Measurements from ENCODE around the gene HNRNPUL2. TPM values are rescaled to one million over a fixed set of nuclear protein-coding genes. Genes with fewer than 3 reads are reported as not detected.

The HNRNPUL2 gene
- total and polyA plus RNA-seq, 2 of the 8 experiments (the other 6 are each of a cell fraction or from before 2014, with no cell fraction given): 14.9 to 46.4 TPM

- H4K20me1 ChIP-seq (replicated peaks in 1 of 2; ENCODE audit: control insufficient read depth in 1 of 2, insufficient read depth in 2 of 2, low read length in 2 of 2): peaks cover 3 to 6% of the 10 kb centered on the region in 2 experiments
- CTCF ChIA-PET (ENCODE audit: partially characterized antibody): interaction anchor here (0.7 to 1.9 kb wide), 16 partner anchors 10 to 1526 kb away, joined by 3 to 8 read pairs (median 3); partner anchors contain the start of genes BSCL2, GNG3, INTS5 and TUT1
- H3K23me2 ChIP-seq (ENCODE audit: low read depth, low read length): peaks cover 12% of the 10 kb centered on the region
- H3K56ac ChIP-seq (replicated peaks; ENCODE audit: insufficient read length, low read depth, low read length): peak overlapping the region; percentile 93
- no peak overlapping the region for H2AFZ ChIP-seq (ENCODE audit: low read length)
- H3K14ac ChIP-seq (ENCODE audit: insufficient read length): peak overlapping the region; percentile 2
- peak overlapping the region; percentile 73 for H3K27ac ChIP-seq (ENCODE audit: low read depth, low read length)
- H2BK20ac ChIP-seq (ENCODE audit: low read length): no peak overlapping the region
- H2BK120ac ChIP-seq (replicated peaks; ENCODE audit: low read depth, low read length): no peak overlapping the region
- peak overlapping the region; percentile 83 for H4K91ac ChIP-seq (replicated peaks; ENCODE audit: insufficient read length, low read length)
- 7% methylated on average over 37 of the region's 39 CpGs; no CpG with 5 or more reads in 1 of the 2 experiments for WGBS, 2 experiments (ENCODE audit: extremely low coverage in 1 of 2, insufficient coverage in 1 of 2, insufficient read length in 1 of 2, insufficient replicate concordance in 2 of 2, low coverage in 1 of 2, low lambda C conversion rate in 2 of 2, missing lambda C conversion rate in 1 of 2)
- DNase-seq (ENCODE audit: low read depth in 1 of 2, low spot score in 2 of 2) (no peak), FAIRE-seq (no peak)
- H3K4me1 ChIP-seq (replicated peaks in 1 of 4; ENCODE audit: control insufficient read depth in 3 of 4, insufficient read depth in 4 of 4, low read length in 3 of 4): peaks cover 4 to 11% (median 8%) of the 10 kb centered on the region in 4 experiments
- no peak overlapping the region for H3K23ac ChIP-seq (ENCODE audit: insufficient read length)
- TF ChIP-seq SAP30 (IDR thresholded peaks at IDR 0.05; ENCODE audit: insufficient read depth, insufficient replicate concordance, low read length) (peak; percentile 56), TAF7 (optimal IDR thresholded peaks at IDR 0.05; ENCODE audit: borderline replicate concordance, low read depth, low read length) (peak; percentile 14), YY1 (IDR thresholded peaks at IDR 0.05; ENCODE audit: low read depth, low read length) (no peak), POLR2AphosphoS5 (IDR thresholded peaks at IDR 0.05; ENCODE audit: low read depth, low read length) (peak; percentile 80; the same call in 1 of the 2 replicates)
- peak overlapping the region; percentile 7 for H3K4ac ChIP-seq (replicated peaks; ENCODE audit: insufficient read length, low read depth, low read length)
- H3K36me3 ChIP-seq (ENCODE audit: control insufficient read depth in 2 of 4, insufficient read depth in 4 of 4, low read length in 3 of 4): peaks cover 11 to 37% (median 20%) of the 10 kb centered on the region in 4 experiments
- H2AK5ac ChIP-seq (ENCODE audit: low read depth, low read length): peak overlapping the region; percentile 0; the same call in 1 of the 2 replicates
- peak overlapping the region; percentile 77 to 86 for H3K4me2 ChIP-seq (ENCODE audit: insufficient read depth in 1 of 2, low read depth in 2 of 2, low read length in 2 of 2)
- POLR2A ChIA-PET (ENCODE audit: partially characterized antibody): interaction anchor here (0.6 to 61.4 kb wide), 60 partner anchors 5 to 859 kb away, joined by 3 to 2041 read pairs (median 6); partner anchors contain the start of genes B3GAT3, BSCL2, C11orf98 and CSKMT
- H4K8ac ChIP-seq (ENCODE audit: extremely low read depth, insufficient read depth, low read length): no peak overlapping the region; the same call in 1 of the 2 replicates
- H3K9me3 ChIP-seq (ENCODE audit: insufficient read depth in 2 of 2, low read depth in 1 of 2, low read length in 1 of 2): no peaks in the 10 kb centered on the region
- peak overlapping the region; percentile 83 to 98 (median 95) for H3K4me3 ChIP-seq (ENCODE audit: extremely low read depth in 1 of 4, insufficient read depth in 2 of 4, low read depth in 3 of 4, low read length in 4 of 4)
- no peak overlapping the region for H2BK12ac ChIP-seq (ENCODE audit: low read depth, low read length)
- H4K5ac ChIP-seq (ENCODE audit: insufficient read length, low read depth, low read length): peak overlapping the region; percentile 84
- peak overlapping the region; percentile 72 for H3K18ac ChIP-seq (ENCODE audit: extremely low read depth, low read length)
- H3K79me1 ChIP-seq (ENCODE audit: low read depth, low read length): peaks cover 5% of the 10 kb centered on the region
- H3K79me2 ChIP-seq (ENCODE audit: control insufficient read depth in 1 of 2, insufficient read depth in 2 of 2, low read length in 2 of 2): peaks cover 7 to 33% of the 10 kb centered on the region in 2 experiments; a peak in 3 of 4 replicates
- H3K27me3 ChIP-seq (replicated peaks in 1 of 4; ENCODE audit: control insufficient read depth in 3 of 4, extremely low read depth in 1 of 4, insufficient read depth in 3 of 4, low read length in 3 of 4): no peaks in the 10 kb centered on the region
- peak overlapping the region; percentile 75 to 92 (median 90) for H3K9ac ChIP-seq (replicated peaks in 1 of 4; ENCODE audit: extremely low read depth in 1 of 4, low read depth in 3 of 4, low read length in 3 of 4)
- no peak overlapping the region for H2BK15ac ChIP-seq (ENCODE audit: low read length)
- peak overlapping the region; percentile 80 for H2BK5ac ChIP-seq (ENCODE audit: low read depth, low read length)
Measured at GRCh38 chr11:62665599-62666258, 61.5 kb downstream of the HNRNPUL2 start.
